PC-3 (cell line): Measurements from ENCODE around the gene KCNK3.

Experiments used
- CTCF ChIP-seq: fragments of 300-600 bp; sonication (generic); conservative IDR thresholded peaks from 2 replicates; pipeline ENCODE4 v1.5.1; 2017; ENCODE audit warnings: antibody characterized with exemption, low read depth, mild to moderate bottlenecking, low read length
- EZH2 ChIP-seq: fragments of 300-600 bp; sonication (generic); IDR thresholded peaks from one replicate; pipeline ENCODE4 v1.6.1; 2017; ENCODE audit warnings: antibody characterized with exemption, mild to moderate bottlenecking, low read length; ENCODE audit not compliant: unreplicated experiment
- EZH2phosphoT487 ChIP-seq: fragments of 300-600 bp; sonication (generic); IDR thresholded peaks from 2 replicates; pipeline ENCODE4 v1.6.1; 2018; ENCODE audit warnings: mild to moderate bottlenecking, antibody characterized with exemption, low read length, borderline replicate concordance

DNA sequence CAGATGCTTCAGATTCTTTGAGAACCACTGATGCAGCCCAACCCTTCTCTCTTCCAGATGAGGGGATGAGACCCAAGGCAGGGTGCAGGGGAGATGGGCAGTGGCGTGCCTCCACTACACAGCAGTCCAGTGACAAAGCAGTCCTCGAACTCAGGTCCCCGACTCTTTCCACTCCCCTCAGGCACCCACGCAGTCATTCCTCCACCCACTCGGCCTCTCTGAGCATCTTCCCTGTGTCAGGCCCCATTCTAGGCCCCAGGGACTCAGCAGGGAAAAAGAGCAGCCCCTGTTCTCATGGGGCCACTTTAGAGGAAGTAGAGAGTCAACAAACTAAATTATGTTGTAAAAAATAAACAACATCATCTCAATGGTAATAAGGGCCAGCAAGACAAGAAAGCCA lies 15.2 kb downstream of the KCNK3 start:
- TF ChIP-seq EZH2 (no peak), CTCF (no peak), EZH2phosphoT487 (no peak)
